GM12872 (cell line): ENCODE results near the gene DSCAM.

Experiments
- TF ChIP-seq, protein P1 (sequence below): IDR thresholded peaks from 3 replicates; pipeline ENCODE4 v1.5.1; 2011; ENCODE audit warnings: low read depth, mild to moderate bottlenecking, low read length, moderate library complexity; ENCODE audit not compliant: insufficient read depth

Gene DSCAM

DNA sequence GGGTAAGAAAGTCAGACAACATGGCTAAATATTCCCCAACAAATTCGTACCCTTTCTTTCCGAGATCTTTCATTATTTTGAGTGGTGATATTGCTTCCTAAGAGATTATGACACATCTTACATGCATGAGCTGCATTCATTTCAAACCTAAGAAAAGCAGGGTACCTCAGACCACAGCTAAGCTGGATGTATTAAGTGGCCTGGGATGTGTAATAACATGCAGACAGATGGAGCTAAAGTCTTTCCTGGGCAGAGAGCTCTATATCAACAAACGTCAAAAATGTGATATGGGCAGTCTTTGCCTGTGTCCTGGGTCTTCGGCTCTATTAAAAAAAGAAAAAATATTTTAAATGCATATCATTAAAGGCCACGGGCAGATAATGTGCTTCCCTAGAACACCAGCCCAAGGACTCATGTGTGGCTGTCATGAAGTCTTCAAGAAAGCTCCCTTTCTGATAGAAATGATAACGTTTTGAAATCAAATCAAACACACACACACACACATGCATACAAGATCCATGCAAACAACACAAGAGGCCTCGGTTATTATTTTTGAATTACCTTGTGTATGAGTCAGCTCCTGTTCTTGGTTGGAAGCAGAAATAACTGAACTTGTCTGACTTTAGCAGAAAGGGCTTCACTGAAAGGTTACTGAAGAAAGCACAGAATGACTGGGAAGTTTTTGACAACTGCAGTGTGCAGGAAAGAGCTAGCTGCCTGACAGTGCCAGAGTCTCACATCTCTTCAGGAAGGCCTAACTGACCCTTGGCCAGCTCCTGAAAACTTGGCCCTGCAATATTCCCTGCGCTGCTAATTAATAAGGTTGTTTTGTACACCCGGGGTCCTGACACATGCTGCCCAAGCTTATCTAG is 231.2 kb downstream of the DSCAM start:
- TF ChIP-seq, protein P1, sequence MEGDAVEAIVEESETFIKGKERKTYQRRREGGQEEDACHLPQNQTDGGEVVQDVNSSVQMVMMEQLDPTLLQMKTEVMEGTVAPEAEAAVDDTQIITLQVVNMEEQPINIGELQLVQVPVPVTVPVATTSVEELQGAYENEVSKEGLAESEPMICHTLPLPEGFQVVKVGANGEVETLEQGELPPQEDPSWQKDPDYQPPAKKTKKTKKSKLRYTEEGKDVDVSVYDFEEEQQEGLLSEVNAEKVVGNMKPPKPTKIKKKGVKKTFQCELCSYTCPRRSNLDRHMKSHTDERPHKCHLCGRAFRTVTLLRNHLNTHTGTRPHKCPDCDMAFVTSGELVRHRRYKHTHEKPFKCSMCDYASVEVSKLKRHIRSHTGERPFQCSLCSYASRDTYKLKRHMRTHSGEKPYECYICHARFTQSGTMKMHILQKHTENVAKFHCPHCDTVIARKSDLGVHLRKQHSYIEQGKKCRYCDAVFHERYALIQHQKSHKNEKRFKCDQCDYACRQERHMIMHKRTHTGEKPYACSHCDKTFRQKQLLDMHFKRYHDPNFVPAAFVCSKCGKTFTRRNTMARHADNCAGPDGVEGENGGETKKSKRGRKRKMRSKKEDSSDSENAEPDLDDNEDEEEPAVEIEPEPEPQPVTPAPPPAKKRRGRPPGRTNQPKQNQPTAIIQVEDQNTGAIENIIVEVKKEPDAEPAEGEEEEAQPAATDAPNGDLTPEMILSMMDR: no peak

DNA sequence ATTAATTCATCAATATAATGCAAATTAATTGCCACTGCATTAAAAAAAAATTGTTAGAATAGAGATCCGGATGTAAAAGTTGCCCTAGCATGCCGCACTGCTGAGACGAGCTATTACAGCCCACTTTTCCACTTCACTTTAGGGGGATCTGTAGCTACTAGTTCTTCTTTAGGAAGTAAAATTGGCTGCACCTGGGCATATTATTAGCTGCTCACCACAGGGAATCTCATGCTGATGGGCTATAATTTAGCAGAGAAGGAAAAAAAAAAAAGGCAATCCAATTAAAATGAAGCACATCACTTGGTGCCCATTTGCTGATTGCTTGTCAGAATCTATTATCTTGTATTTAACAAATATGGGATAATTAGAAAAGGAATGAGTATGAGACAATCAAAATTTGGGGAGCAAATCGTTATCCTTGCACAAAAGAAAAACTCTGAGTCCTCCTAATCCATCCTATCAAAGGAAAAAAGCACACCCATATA is 233.4 kb downstream of the DSCAM start:
- TF ChIP-seq, protein P1: no peak

DNA sequence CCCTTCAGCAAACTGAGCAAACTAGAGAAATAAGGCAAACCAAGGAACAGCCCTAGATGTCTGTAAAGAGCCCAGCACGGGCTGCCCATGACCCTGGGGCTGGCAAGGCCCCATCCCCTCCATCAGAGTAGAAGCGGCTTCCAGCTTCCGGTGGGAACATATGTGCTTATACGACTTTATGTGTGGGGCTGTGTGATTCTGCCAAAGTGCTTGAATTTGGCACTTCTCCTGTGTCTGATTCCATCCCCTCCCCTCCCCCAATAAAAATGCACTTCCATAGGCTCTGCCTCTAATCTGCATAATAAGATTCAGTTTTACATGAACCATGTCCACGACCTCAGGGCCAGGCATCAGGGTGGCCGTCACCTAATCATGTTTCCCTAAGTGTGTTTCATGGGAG is 236.6 kb downstream of the DSCAM start:
- TF ChIP-seq, protein P1: no peak

DNA sequence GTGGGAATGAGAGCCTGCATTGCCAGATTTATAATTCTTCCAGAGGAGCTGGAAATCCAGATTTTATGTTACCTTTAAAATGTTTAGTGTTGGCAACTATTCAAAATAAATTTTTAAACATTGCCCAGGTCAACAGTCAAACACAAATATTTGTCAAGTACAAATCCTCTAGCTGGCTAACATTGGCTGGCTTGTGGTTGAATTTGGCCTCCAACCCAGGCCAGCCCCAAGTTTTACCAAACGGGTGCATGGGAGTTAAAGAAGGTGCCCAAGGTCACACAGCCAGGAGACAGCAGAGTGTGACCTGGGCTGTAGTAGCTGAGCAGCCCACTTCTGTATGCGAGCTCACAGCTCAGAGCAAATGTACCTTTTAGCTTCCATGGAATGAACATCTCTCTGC is 240.6 kb downstream of the DSCAM start:
- TF ChIP-seq, protein P1: no peak

DNA sequence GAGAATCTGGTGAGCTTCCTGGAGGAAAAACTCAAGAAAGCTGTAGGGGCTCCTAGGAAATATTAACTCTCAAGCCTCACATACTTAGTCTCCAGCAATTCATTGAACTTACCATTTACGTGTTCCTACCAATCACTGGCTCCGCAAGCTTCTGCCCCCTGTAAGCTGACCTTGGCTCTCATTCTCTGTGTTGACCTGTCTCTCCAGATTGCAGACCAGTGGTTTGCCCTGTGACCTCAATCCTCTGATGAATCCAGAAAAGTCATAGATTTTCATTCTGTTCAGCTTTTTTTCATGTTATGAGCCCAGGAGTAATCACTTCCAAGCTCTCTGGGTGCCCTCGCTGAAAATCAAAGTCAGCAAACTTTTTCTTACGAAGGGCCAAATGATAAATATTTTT is 241.9 kb downstream of the DSCAM start:
- TF ChIP-seq, protein P1: no peak

DNA sequence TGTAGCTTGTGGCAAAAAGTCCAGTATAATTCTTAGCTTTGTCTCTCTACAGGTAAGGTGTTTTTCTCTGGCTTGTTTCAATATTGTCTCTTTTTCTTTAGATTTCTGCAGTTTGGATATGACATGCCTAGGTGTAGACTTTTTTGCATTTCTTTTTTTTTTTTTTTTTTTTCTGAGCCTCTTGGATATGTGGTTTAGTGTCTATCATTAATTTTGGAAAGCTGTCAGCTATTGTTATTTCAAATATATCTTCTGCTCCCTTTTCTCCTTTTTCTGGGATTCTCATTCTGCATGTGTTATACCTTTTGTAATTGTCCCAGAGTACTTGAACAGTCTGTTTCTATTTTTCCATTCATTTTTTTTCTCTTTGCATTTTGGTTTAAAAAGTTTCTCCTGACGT is 243.2 kb downstream of the DSCAM start:
- TF ChIP-seq, protein P1: no peak

DNA sequence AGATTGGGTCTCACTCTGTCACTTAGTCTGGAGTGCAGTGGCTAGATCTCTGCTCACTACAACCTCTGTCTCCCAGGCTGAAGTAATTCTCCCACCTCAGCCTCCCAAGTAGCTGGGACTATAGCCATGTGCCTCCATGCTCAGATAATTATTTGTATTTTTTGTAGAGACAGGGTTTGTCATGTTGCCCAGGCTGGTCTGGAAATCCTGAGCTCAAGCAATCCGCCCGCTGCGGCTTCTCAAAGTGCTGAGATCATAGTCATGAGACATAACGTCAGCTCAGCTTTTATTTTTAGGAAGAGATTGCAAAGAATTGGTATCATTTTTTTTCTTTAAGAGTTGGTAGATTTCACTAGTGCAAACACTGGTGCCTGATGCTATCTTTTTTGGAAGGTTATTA is 244.9 kb downstream of the DSCAM start:
- TF ChIP-seq, protein P1: no peak
